GM23338 (cell line): ENCODE data around the gene TYW1.
"Not testable (repeated sequence)": the region's sequence is repeated elsewhere in the genome, so short reads cannot be mapped to it uniquely, and the experiment has no call there.

Experiments used
- CTCF ChIP-seq, 2 experiments: fragments of 200-600 bp in 1 of 2; sonication (generic) in 1 of 2; conservative IDR thresholded peaks; 2 replicates each; pipeline versions ENCODE4 v1.5.1 to v1.6.1; 2016 to 2017; ENCODE audit warnings: antibody characterized with exemption in 2 of 2, low read depth in 2 of 2, mild to moderate bottlenecking in 2 of 2, moderate library complexity in 1 of 2
- ETS1 ChIP-seq: IDR thresholded peaks from 2 replicates; pipeline ENCODE4 v1.6.1; 2016; ENCODE audit warnings: antibody characterized with exemption
- EZH2 ChIP-seq: fragments of 200-600 bp; sonication (generic); IDR thresholded peaks from one replicate; pipeline ENCODE4 v1.8.0; 2017; ENCODE audit warnings: antibody characterized with exemption, mild to moderate bottlenecking, low read depth; ENCODE audit not compliant: unreplicated experiment
- EZH2phosphoT487 ChIP-seq: fragments of 200-600 bp; sonication (generic); IDR thresholded peaks from one replicate; pipeline ENCODE4 v1.8.1; 2018; ENCODE audit warnings: antibody characterized with exemption; ENCODE audit not compliant: unreplicated experiment
- POLR2AphosphoS5 ChIP-seq: IDR thresholded peaks from 2 replicates; pipeline ENCODE4 v1.6.1; 2016; ENCODE audit warnings: antibody characterized with exemption, low read depth
- STAT1 ChIP-seq: IDR thresholded peaks from one replicate; pipeline ENCODE4 v1.6.1; 2016; ENCODE audit warnings: antibody characterized with exemption; ENCODE audit not compliant: unreplicated experiment

- TF ChIP-seq CTCF (conservative IDR thresholded peaks at IDR 0.05; ENCODE audit: low read depth in 2 of 2); POLR2AphosphoS5; STAT1; ETS1; EZH2; EZH2phosphoT487: not testable (repeated sequence)
Measured at GRCh38 chr7:67025459-67025858, 28.8 kb downstream of the TYW1 start.
